Caki2 (cell line): ENCODE results near the gene WDR37. TPM values are rescaled to one million over a fixed set of nuclear protein-coding genes. Genes with fewer than 3 reads are reported as not detected.
"Not testable (repeated sequence)": the region's sequence is repeated elsewhere in the genome, so short reads cannot be mapped to it uniquely, and the experiment has no call there.

Experiments
- DNase-seq: peaks from one replicate; pipeline ENCODE4 v3.0.0-alpha.2; 2015; ENCODE audit warnings: low read depth
- in situ Hi-C: cut with HindIII; loops from 2 replicates; pipeline ENCODE4 v1.10.0; 2016; ENCODE audit warnings: low sequenced_read_pairs, low pct_unique_long_range_greater_than_20kb, mixed read lengths
- total RNA-seq: library from RNA; depleted of rRNA; stranded (reverse); fragments of >200 nt; shearing (Covaris generic); gene quantifications from 2 replicates; pipeline ENCODE4 v1.2.3, GENCODE V29; 2014; ENCODE audit warnings: low replicate concordance

WDR37 gene
- total RNA-seq, 1 experiment from 2014 or later, result 5.4 TPM

DNA sequence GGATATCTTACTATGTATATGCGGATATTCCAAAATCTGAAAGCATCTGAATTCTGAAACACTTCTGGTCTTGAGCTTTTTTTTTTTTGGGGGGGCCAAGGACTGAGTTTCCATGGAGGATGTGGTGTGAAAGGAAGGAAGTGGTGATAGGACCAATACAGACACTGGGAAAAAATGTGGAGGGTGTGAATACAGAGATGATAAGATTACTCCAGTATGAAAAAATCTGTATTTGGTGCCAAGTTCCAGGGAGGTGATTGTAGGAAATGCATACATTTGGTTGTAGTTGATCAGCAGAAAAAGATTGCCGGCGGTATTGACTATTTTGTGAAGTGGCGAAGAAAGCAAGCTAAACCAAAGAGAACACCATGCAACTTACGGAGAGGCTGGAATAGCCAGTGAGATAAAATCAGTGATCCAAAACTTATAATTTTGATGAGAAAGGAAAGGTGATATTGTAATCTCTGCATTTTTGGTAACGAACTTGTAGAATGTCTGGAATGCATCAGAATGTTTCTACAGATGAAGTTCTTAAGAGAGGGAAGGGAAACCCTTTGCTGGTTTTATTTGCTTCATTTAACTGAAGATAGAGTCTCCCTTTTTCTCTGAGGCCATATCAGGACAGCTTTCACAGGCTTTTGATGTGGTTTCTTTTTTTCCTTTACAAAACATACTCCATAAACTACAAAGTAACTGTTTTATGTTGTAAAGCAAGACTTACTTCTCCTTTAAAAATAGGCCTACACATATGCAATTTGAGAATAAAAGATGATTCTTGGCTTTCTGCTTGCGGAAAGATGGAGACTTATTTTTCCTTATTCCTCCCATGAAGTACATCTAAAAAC, 6.0 kb downstream of the WDR37 start:
- DNase-seq, result no peak
- in situ Hi-C loops, result no loop called here

DNA sequence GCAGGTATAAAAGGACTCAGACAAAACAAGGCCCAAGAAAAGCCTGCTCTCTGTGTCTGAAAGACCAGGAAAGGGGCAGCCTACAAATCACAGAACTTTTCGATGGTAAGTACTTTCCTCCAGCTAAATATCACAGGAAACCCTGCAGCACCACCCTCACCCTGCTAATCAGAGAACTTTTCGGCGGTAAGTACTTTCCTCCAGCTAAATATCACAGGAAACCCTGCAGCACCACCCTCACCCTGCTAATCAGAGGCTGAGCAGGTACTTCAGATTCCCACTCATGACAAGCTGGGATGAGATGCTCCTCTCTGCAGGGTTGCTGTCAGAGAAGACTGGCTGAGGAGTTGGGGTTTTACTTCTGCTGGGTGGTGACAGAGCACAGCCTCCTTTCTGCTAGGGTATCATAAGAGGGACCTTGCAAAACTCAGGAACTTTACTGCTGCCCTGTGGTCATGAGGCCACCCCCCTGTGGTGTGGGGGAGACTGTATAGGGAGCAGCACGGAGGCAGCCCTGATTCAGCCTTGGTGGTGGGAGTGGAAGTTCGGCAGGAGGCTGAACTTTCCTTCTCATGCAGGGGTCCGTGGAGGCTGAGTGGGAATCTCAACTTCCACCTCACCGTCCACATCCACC, 7.2 kb downstream of the WDR37 start:
- in situ Hi-C loops, result no loop called here
- no peak for DNase-seq

DNA sequence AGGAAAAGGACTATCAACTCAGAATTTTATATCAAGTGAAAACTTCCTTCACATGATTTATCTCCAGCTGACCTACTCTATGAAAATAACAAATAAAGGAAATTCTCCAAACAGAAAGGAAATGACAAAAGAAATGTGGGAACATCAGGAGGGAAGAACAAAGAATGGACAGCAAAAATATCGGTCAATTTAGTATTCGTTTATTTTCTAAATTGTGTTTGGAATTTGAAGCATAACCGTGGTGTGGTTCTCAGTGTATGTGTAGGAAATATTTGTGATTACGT, 8.7 kb downstream of the WDR37 start:
- in situ Hi-C loops, result no loop called here
- DNase-seq, result no peak

DNA sequence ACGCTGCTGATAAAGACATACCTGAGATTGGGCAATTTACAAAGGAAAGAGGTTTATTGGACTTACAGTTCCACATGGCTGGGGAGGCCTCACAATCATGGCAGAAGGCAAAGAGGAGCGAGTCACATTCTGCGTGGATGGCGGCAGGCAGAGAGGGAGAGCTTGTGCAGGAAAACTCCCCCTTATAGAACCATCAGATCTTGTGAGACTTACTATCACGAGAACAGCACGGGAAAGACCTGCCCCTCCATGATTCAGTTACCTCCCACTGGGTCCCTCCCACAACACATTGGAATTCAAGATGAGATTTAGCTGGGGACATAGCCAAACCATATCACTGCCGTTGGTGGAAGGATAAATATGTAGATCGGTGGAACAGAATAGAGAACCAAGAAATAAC, 10.5 kb downstream of the WDR37 start:
- DNase-seq, in situ Hi-C loops: not testable (repeated sequence)

DNA sequence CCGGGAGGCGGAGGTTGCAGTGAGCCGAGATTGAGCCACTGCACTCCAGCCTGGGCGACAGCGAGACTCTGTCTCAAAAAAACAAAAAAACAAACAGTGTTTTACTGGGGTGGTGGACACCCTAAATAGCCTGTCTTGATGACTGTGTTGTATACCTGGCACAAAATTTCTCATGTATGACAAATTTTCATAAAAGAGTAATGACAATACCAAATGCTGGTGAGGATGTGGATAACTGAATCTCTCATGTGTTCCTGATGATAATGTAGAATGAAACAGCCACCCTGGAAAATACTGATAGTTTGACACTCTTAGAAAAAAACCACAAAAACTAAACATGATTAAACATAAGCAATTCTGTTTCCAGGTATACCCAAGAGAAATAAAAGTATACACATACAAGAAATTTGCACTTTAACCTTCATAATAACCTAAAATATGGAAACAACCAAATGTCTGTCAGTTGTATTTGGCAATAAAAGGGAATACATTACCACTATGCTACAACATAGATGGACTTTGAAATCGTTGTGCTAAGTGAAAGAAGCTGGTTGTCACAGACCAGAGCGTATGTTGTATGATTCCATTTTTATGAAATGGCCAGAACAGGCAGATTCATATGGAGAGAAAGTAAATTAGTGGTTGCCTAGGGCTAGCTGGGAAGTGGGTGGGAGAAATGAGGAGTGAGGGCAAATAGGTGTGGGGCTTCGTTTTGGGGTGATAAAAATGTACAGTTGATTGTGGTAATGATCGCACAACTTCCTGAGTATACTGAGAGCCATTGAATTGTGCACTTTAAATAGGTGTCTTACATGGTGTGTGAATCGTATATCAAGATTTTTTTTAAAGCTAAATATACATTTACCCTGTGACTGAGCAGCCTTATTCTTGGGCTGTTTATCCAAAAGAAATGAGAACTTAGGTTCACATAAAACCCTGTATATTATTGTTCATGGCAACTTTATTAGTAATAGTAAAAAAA, 12.5 kb downstream of the WDR37 start:
- in situ Hi-C loops, result no loop called here
- DNase-seq, result no peak

DNA sequence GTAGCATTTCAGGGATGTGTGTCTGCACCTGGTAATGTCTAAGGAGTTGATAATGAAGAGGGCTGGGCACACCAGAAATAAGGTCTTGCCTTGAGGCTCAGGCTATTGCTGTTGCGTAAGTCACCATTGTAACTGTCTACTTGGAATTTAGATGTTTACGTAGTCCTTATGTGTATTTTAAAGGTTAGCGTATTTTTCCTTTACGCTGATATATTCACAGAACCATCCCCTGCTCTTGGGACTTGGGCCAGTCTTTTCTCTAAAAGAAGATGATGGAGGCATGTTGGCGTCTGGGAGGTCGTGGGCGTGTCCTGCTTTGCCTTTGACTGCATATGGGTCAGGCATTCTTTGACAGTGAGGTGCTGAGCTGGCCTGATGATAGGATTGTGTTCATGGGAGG, 14.7 kb downstream of the WDR37 start:
- in situ Hi-C loops, result no loop called here
- DNase-seq, result no peak

DNA sequence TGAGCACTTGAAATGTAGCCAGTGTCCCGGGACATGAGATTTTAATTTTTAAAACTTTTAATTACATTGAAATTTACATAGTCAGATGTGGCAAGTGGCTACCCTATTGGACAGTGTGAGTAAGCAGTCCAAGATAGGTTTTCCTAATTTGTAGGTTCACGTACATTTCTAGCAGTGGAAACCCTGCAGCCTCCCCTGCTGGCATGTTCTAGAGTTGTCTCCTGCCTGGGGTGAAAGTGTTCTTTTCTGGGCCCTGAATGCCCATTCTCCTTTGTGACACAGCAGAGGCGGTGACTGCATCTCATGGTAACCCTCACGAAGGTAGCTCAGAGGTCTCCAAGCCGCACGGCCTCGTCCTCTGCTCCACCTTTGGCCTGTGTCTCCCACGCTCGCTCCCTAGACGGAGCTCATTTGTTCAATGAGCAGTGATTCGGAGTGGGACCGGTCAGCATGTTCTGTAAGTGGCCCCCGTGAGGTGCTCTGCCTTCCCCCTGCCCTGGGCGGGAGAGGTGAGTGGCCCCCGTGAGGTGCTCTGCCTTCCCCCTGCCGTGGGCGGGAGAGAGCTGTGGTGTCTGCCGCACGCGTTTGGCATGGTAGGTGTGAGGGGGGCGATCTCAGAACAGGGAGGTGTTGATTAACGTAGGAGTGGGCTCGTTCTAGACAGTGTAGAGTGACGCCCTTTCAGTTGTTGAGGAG, 18.0 kb downstream of the WDR37 start:
- no peak for DNase-seq
- in situ Hi-C loops, result no loop called here

DNA sequence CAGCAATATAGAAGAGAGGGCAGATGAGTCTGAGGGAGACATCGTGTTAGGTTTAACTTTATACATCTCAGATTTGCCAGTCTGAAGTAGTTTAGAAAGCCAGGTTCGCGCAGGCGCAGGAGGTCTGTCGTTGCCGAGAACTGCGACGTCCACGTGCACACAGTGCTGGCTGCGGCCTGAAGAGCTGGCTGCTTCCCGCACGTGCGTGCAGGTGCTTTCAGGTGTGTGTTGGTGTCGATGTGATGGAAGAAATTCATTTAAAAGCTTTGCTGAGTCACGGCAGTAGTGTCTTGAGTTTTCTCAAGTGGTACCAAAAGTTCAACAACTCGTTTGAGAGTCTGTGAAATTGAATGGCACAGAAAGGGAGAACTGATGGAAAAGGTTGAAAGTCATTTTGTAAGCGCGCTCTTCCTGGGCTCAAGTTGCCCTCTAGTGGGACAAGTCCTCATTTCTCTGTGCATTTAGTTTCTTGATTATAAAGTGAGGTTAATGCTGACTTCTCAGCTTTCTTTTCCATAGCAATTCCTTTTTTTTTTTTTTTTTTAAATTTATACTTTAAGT, 18.6 kb downstream of the WDR37 start:
- in situ Hi-C loops, result no loop called here
- no peak for DNase-seq

DNA sequence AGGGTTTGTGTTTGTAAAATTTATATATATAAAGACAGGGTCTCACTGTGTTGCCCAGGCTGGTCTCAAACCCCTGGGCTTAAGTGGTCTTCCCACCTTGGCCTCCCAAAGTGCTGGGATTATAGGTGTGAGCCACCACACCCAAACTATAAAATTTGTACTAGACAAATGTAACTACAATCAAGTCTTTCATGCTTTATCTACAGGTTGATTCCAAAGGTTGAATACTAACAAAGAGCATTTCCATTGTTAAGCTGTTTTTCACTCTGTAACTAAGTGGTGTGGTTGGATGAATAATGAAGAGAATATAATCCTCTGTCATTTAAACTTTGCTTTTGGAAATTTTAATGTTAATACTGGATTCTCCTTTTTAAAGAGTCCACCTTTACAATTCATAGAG, 22.5 kb downstream of the WDR37 start:
- no peak for DNase-seq
- in situ Hi-C loops, result no loop called here

DNA sequence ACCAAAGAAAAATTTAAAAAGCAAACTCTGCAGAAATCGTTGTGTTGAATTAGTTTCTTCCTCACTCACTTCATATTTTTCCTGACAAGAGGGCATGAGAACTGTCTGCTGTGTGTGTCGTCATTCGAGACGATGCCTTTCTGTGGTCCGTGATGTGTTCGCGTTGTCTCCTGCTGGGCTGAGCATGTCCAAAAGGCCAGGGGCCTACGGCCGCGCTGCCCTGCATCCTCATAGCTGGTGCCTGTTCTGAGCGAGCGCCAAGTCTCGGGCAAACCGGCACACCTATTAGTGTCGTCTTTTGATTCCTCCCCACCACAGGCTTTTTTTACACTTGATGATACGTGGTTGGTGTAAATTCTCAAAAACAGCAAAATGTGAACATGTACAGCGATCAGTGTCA, 27.4 kb downstream of the WDR37 start:
- in situ Hi-C loops, result no loop called here
- DNase-seq, result no peak

DNA sequence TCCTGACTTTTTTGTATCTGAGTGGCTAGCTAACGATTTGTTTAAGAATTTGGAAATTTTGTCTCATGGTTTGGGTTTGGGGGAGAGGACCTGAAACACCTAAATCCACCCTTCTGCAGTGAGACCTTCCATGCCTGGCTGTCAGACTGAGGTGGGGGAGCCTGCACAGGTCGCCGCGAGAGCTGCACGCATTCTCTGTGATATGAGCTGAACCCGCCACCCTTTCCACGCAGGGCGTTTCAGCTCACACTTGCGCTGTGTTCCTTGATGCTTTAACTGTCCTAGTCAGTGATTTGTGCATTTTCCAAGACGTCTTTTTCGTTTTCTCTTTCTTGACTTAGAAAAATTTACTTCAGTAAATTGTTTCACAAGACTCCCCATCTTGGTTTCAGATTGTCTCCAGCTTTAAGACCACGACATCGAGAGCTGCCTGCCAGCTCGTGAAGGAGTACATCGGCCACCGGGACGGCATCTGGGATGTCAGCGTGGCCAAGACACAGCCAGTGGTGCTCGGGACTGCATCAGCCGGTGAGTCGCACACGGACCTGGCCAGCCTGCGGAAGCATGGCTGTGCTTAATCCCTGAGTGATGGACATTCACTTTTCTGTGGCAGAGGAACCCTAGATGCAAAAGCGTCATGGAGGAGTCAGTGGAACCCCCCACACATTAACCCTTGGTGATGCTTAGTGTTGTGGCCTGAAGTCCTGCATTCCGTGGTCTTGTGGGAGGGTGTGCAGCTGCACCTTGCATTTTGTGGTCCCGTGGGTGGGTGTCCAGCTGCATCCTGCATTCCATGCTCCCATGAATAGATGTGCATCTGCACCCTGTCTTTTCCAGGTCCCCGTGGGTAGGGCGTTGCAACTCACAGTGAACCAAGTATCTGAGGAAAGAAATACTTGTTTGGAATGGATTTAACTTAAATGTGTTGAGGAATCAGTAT, 28.1 kb downstream of the WDR37 start:
- in situ Hi-C loops, result no loop called here
- DNase-seq, result no peak

DNA sequence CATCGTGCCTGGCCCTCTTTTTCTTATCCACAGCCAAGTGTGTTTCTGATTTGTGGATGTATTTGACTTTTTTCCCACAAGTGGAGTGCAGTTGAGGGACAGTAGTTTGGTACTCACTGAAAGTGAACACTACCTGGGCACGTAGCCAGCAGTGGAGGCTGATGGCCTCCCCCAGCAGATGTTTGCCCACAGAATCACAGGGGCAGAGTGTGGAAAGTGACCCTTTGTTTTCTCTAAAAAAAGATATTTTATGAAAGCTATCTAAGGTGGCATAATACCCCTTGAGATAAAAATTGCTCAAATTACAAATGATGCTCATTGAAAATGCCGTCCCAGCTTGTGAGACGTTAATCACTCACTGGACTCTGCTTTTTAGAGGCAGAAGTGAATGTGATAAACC, 29.1 kb downstream of the WDR37 start:
- in situ Hi-C loops, result no loop called here
- DNase-seq, result no peak

DNA sequence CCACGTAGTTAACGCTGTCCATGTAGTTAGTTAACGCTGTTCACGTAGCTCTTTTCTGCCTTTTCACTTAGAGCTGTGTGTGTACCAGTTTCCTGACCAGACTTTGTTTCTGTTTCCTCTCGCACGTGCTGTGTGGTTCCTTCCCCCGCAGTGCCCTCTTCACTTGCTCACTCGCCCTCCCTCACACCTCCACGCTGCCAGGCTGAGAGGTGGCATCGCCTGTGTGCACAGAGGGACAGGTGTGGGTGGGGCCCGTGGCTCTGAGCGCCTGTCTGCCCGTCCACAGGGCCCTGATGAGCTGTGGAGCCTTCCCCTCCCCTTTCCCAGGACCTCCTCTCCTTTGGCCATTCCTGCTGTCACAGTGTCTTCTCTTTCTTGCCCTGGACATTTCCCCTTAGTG, 30.6 kb downstream of the WDR37 start:
- in situ Hi-C loops, result no loop called here
- no peak for DNase-seq

DNA sequence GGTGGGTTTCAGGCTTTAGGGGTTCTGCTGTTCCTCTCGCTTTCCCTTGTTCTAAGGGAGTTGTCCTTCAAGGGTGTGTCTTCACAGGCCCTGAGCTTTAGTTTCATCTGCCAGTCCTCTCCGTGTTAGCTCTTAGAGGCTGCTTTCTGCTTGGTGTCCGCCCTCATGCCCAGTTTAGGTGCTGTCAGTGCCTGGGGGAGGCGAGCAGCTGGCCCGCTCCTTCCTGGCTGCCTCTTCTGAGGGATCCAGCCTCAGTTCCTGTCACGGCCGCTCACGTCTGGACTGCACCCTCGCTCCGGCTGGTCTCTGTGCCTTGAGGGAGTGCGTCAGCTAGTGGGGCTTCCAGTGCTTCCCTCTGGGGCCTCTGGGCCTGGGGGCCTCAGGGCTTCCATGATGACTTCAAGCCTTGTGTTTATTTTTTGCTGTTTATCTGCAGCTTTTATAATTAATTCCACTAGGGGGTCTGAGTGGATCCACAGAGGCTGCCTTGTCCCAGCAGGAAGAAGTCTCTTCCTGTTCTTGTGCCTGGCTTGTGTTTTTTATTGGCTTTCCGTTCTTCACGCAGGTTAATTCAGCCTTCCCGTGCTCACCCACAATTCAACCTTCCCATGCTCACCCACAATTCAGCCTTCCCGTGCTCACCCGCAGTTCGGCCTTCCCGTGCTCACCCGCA, 33.0 kb downstream of the WDR37 start:
- in situ Hi-C loops, result no loop called here
- no peak for DNase-seq

DNA sequence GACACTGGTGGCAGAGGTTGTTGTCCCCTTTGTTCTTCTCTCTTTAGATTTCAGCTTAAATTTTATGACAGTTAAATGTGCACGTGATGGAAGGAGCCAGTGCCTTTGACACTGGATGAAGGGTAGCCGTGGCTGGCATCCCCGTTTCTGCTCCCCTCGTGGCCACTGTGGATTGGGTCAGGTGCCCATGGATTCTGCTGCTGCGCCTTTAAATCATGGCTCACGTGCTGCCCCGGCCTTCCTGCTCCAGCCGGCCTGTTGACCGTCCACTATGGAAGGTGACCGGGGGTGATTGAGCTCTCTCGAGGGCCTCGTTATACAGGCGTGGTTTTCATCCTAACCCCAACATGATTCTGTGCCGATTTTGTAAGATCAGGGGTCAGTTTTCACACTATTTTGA, 34.5 kb downstream of the WDR37 start:
- in situ Hi-C loops, result no loop called here
- DNase-seq, result no peak

DNA sequence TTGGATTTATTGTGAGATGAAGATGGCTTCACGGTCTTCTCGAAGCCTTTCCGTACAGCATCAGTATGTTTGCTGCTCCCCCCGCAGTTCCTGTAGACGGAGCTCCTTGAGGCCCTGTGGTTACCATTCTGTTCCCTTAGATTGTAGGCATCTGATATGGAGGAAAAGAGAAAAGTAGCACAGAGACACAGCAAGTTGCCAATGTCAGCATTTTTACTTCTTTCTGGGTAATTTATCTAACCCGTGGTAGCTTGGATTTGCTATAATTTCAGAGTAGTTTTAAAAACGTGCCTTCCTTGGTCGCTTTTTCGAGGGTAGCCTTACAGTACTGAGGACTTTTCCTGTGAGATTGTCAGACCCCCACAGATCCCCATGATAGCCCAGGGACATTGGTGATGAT, 37.5 kb downstream of the WDR37 start:
- DNase-seq, result no peak
- in situ Hi-C loops, result no loop called here
